GM18511 (cell line): ENCODE data around the gene SPSB3.

Experiments
- ATAC-seq: cut with Tn5 transposase; IDR thresholded peaks from one replicate; pipeline ENCODE4 v1.9.1; 2021; ENCODE audit warnings: mild to moderate bottlenecking, moderate library complexity; ENCODE audit not compliant: unreplicated experiment

The SPSB3 gene

GRCh38 chr16:1765826-1766225, 16.5 kb downstream of the SPSB3 start:
- no peak for ATAC-seq

- no peak for ATAC-seq
These were observed 17.4 kb downstream of the SPSB3 start for GRCh38 chr16:1764971-1765370.

GRCh38 chr16:1763521-1764511, 18.6 kb downstream of the SPSB3 start:
- no peak for ATAC-seq

- ATAC-seq, result no peak
These were observed 19.4 kb downstream of the SPSB3 start for GRCh38 chr16:1762879-1763520.

- no peak for ATAC-seq
These were observed 20.0 kb downstream of the SPSB3 start for GRCh38 chr16:1762196-1762878.

GRCh38 chr16:1761751-1762150, 20.6 kb downstream of the SPSB3 start:
- no peak for ATAC-seq

- ATAC-seq, result no peak
These were observed 21.5 kb downstream of the SPSB3 start for GRCh38 chr16:1760911-1761310.

- no peak for ATAC-seq
These were observed 22.9 kb downstream of the SPSB3 start for GRCh38 chr16:1759511-1759910.

GRCh38 chr16:1758923-1759322, 23.4 kb downstream of the SPSB3 start:
- no peak for ATAC-seq

GRCh38 chr16:1757714-1758461, 24.5 kb downstream of the SPSB3 start:
- ATAC-seq, result no peak

GRCh38 chr16:1754204-1754603, 28.2 kb downstream of the SPSB3 start:
- ATAC-seq, result no peak

- no peak for ATAC-seq
These were observed 29.5 kb downstream of the SPSB3 start for GRCh38 chr16:1752853-1753252.

- ATAC-seq, result no peak
These were observed 30.4 kb downstream of the SPSB3 start for GRCh38 chr16:1751946-1752345.

GRCh38 chr16:1749152-1750117, 32.9 kb downstream of the SPSB3 start:
- no peak for ATAC-seq

GRCh38 chr16:1747934-1748333, 34.4 kb downstream of the SPSB3 start:
- ATAC-seq, result no peak

- ATAC-seq, result no peak
These were observed 35.6 kb downstream of the SPSB3 start for GRCh38 chr16:1746693-1747195.

- no peak for ATAC-seq
These were observed 36.3 kb downstream of the SPSB3 start for GRCh38 chr16:1745900-1746692.

GRCh38 chr16:1745181-1745899, 37.0 kb downstream of the SPSB3 start:
- no peak for ATAC-seq
